IMR-90 (cell line): ENCODE measurements around the gene OSBPL9. TPM values are rescaled to one million over a fixed set of nuclear protein-coding genes. Genes with fewer than 3 reads are reported as not detected.

Source experiments
- ATAC-seq: fragments of 200-7000 bp; cut with Tn5 transposase; 2 replicates; pipeline ENCODE4 v1.9.1; 2020; ENCODE audit warnings: low read depth, mild to moderate bottlenecking, moderate library complexity
- BruUV-seq: library from RNA; stranded (reverse); fragments of 400-500 nt; replicated peaks from 2 replicates; lab custom pipeline; 2021; lab: Mats Ljungman, UMichigan
- CTCF ChIA-PET: fragments of 300-600 bp; formaldehyde crosslinking; extraction: SDS; loops from one replicate; lab custom pipeline; 2021; ENCODE audit warnings: antibody characterized with exemption; lab: Yijun Ruan, JAX
- POLR2A ChIA-PET: fragments of 300-600 bp; sonication (Branson Sonifier 250); formaldehyde crosslinking; loops from one replicate; lab custom pipeline; 2022; ENCODE audit warnings: antibody characterized with exemption; ENCODE audit not compliant: unreplicated experiment; lab: Charles Lee
- DNase-seq: peaks from one replicate; pipeline ENCODE4 v3.0.0; 2013
- H2AFZ ChIP-seq: replicated peaks from 2 replicates; pipeline ENCODE3; 2013; ENCODE audit warnings: low read length, mild to moderate bottlenecking; ENCODE audit not compliant: poor library complexity
- H2AK5ac ChIP-seq: 2 replicates; pipeline ENCODE4 v1.6.1; 2013; ENCODE audit warnings: low read depth, low read length, inconsistent platforms
- H2AK9ac ChIP-seq: replicated peaks from 2 replicates; pipeline ENCODE3; 2013; ENCODE audit warnings: mild to moderate bottlenecking, low read depth, low read length, moderate library complexity; ENCODE audit not compliant: poor library complexity
- H2BK120ac ChIP-seq: 2 replicates; pipeline ENCODE4 v1.6.1; 2013; ENCODE audit warnings: low read depth, low read length, inconsistent platforms
- H2BK15ac ChIP-seq: 3 replicates; pipeline ENCODE4 v1.6.1; 2013; ENCODE audit warnings: low read depth, low read length, inconsistent platforms
- H2BK20ac ChIP-seq: 2 replicates; pipeline ENCODE4 v1.6.1; 2013; ENCODE audit warnings: low read depth, mild to moderate bottlenecking, inconsistent platforms, low read length, moderate library complexity
- H2BK5ac ChIP-seq: 2 replicates; pipeline ENCODE4 v1.6.1; 2013; ENCODE audit warnings: mild to moderate bottlenecking, low read depth, low read length, inconsistent platforms; ENCODE audit not compliant: poor library complexity, severe bottlenecking
- H3K14ac ChIP-seq: replicated peaks from 2 replicates; pipeline ENCODE4 v1.6.1; 2013; ENCODE audit warnings: low read depth, low read length, inconsistent platforms
- H3K18ac ChIP-seq: 2 replicates; pipeline ENCODE4 v1.6.1; 2013; ENCODE audit warnings: low read depth, low read length, control low read depth
- H3K23ac ChIP-seq: 2 replicates; pipeline ENCODE4 v1.6.1; 2013; ENCODE audit warnings: low read depth, low read length, inconsistent platforms
- H3K27ac ChIP-seq: 2 replicates; pipeline ENCODE4 v1.5.1; 2013; ENCODE audit warnings: mild to moderate bottlenecking, control low read depth, low read length; ENCODE audit not compliant: insufficient read depth
- H3K27me3 ChIP-seq: 2 replicates; pipeline ENCODE4 v1.6.1; 2013; ENCODE audit warnings: low read length; ENCODE audit not compliant: control insufficient read depth, insufficient read depth
- H3K36me3 ChIP-seq: 2 replicates; pipeline ENCODE4 v1.6.1; 2013; ENCODE audit warnings: low read length, mixed read lengths; ENCODE audit not compliant: control insufficient read depth, insufficient read depth
- H3K4ac ChIP-seq: 2 replicates; pipeline ENCODE4 v1.6.1; 2013; ENCODE audit warnings: low read depth, low read length, inconsistent platforms
- H3K4me1 ChIP-seq: 2 replicates; pipeline ENCODE4 v1.6.1; 2013; ENCODE audit warnings: low read length, mixed read lengths; ENCODE audit not compliant: control insufficient read depth, insufficient read depth
- H3K4me2 ChIP-seq: 2 replicates; pipeline ENCODE4 v1.6.1; 2013; ENCODE audit warnings: low read depth, mild to moderate bottlenecking, control low read depth, low read length, moderate library complexity
- H3K4me3 ChIP-seq: 2 replicates; pipeline ENCODE4 v1.5.1; 2013; ENCODE audit warnings: low read depth, mild to moderate bottlenecking, control low read depth, low read length, moderate library complexity; ENCODE audit not compliant: insufficient read depth
- H3K56ac ChIP-seq: 2 replicates; pipeline ENCODE4 v1.6.1; 2013; ENCODE audit warnings: low read length, inconsistent platforms; ENCODE audit not compliant: insufficient read depth; ENCODE audit errors: extremely low read depth
- H3K79me1 ChIP-seq, 2 experiments: 2 replicates each; pipeline ENCODE4 v1.6.1; 2013; ENCODE audit warnings: low read length in 2 of 2, inconsistent platforms in 1 of 2, low read depth in 1 of 2
- H3K9ac ChIP-seq: 2 replicates; pipeline ENCODE4 v1.6.1; 2013; ENCODE audit warnings: low read depth, low read length, control low read depth
- H3K9me1 ChIP-seq: 2 replicates; pipeline ENCODE4 v1.6.1; 2013; ENCODE audit warnings: low read length, inconsistent platforms; ENCODE audit not compliant: insufficient read depth
- H3K9me3 ChIP-seq: 2 replicates; pipeline ENCODE4 v1.6.1; 2013; ENCODE audit warnings: low read length; ENCODE audit not compliant: control insufficient read depth, insufficient read depth
- H4K20me1 ChIP-seq: 2 replicates; pipeline ENCODE4 v1.6.1; 2013; ENCODE audit warnings: low read length, inconsistent platforms; ENCODE audit not compliant: insufficient read depth
- H4K5ac ChIP-seq: 2 replicates; pipeline ENCODE4 v1.6.1; 2013; ENCODE audit warnings: mild to moderate bottlenecking, low read depth, low read length, control low read depth
- H4K8ac ChIP-seq, 2 experiments: 2 replicates each; pipeline ENCODE4 v1.6.1; 2013; ENCODE audit warnings: low read depth in 2 of 2, low read length in 2 of 2, control low read depth in 1 of 2, inconsistent platforms in 1 of 2
- H4K91ac ChIP-seq: 2 replicates; pipeline ENCODE4 v1.6.1; 2013; ENCODE audit warnings: low read depth, low read length, inconsistent platforms; ENCODE audit not compliant: insufficient read depth
- BHLHE40 ChIP-seq: fragments of 150-350 bp; IDR thresholded peaks from 2 replicates; pipeline ENCODE4 v1.6.1; 2016; ENCODE audit warnings: mild to moderate bottlenecking, low read depth, low read length
- CTCF ChIP-seq: conservative IDR thresholded peaks from 2 replicates; pipeline ENCODE4 v1.5.1; 2012; ENCODE audit warnings: mild to moderate bottlenecking, low read depth, low read length, improper control_type of control experiment
- MAZ ChIP-seq: IDR thresholded peaks from 2 replicates; pipeline ENCODE4 v1.6.1; 2012; ENCODE audit warnings: low read depth, mild to moderate bottlenecking, low read length, improper control_type of control experiment, moderate library complexity, borderline replicate concordance
- NFE2L2 ChIP-seq: fragments of 150-350 bp; IDR thresholded peaks from 2 replicates; pipeline ENCODE4 v1.6.1; 2016; ENCODE audit warnings: low read depth, mild to moderate bottlenecking, low read length
- RAD21 ChIP-seq: IDR thresholded peaks from 2 replicates; pipeline ENCODE4 v1.6.1; 2012; ENCODE audit warnings: low read length, improper control_type of control experiment
- USF2 ChIP-seq: fragments of 150-350 bp; IDR thresholded peaks from 2 replicates; pipeline ENCODE4 v1.6.1; 2017; ENCODE audit warnings: mild to moderate bottlenecking, antibody characterized with exemption, low read length, low read depth
- dilution Hi-C: fragments of 300-500 bp; cut with HindIII; formaldehyde crosslinking; loops from one replicate; pipeline ENCODE4 v1.14.3; 2018; ENCODE audit warnings: low sequenced_read_pairs; ENCODE audit not compliant: unreplicated experiment
- in situ Hi-C: fragments of 300-500 bp; cut with MboI; formaldehyde crosslinking; loops from 3 replicates; pipeline ENCODE4 v1.14.3; 2019; ENCODE audit warnings: low sequenced_read_pairs, inconsistent platforms, mixed read lengths
- intact Hi-C: fragments of 100-400 bp; cut with micrococcal nuclease; formaldehyde crosslinking; loops from 2 replicates; pipeline ENCODE4 v1.10.0; 2022
- polyA plus RNA-seq, 3 experiments: library from polyadenylated mRNA; depleted of rRNA; stranded (reverse); fragments of >200 nt; gene quantifications; 2 replicates each; pipeline ENCODE4 v1.2.3, GENCODE V29; 2012; ENCODE audit warnings: low replicate concordance in 1 of 3
- total RNA-seq: library from RNA; depleted of rRNA; stranded (reverse); fragments of >200 nt; gene quantifications from 2 replicates; pipeline ENCODE4 v1.2.3, GENCODE V29; 2012

OSBPL9 gene
- total and polyA plus RNA-seq, 2 of the 4 experiments (the other 2 are of a cell fraction): 51.4 to 127 TPM

- Histone ChIP-seq H2BK20ac (no peak overlapping the region), H3K9me3 (no peaks in the 10 kb centered on the region), H3K56ac (no peak overlapping the region), H3K18ac (no peak overlapping the region), H2AK9ac (no peak overlapping the region), H3K4ac (no peak overlapping the region), H2BK15ac (no peak overlapping the region), H4K5ac (no peak overlapping the region), H3K9me1 (0 out of 2 replicates have a peak, but pooled peaks cover 3% of the 10 kb centered on the region), H3K23ac (no peak overlapping the region), H3K4me2 (no peak overlapping the region), H3K4me3 (no peak overlapping the region), H3K36me3 (no peaks in the 10 kb centered on the region), H3K9ac (no peak overlapping the region), H3K27me3 (no peaks in the 10 kb centered on the region), H4K8ac (no peak overlapping the region), H4K20me1 (no peaks in the 10 kb centered on the region; the same call in 1 of the 2 replicates), H2BK5ac (no peak overlapping the region), H2AK5ac (no peak overlapping the region), H4K91ac (no peak overlapping the region), H3K27ac (no peak overlapping the region), H2AFZ (no peak overlapping the region), H3K14ac (0 out of 2 replicates have a peak overlapping the region, but pooled peaks have one; percentile 32), H3K79me1 (peaks cover 14 to 50% of the 10 kb centered on the region in 2 experiments), H2BK120ac (no peak overlapping the region), H3K4me1 (no peaks in the 10 kb centered on the region)
- ATAC-seq (no peak), DNase-seq (peak; percentile 64)
- dilution Hi-C loops (no loop called here), in situ Hi-C loops (no loop called here), intact Hi-C loops (no loop called here)
- ChIA-PET CTCF (no interaction called here), POLR2A (no interaction called here)
- BruUV-seq: no TSS peak
- TF ChIP-seq NFE2L2 (no peak), MAZ (no peak), BHLHE40 (no peak), RAD21 (no peak), USF2 (no peak), CTCF (no peak)
Observed at GRCh38 chr1:51679435-51679834, 62.5 kb downstream of the OSBPL9 start.
